Neutrophil (primary cell): ENCODE data around the gene HLA-DOB.

Experiments used
- H3K27ac ChIP-seq: fragments of 200-600 bp; sonication (generic); 2 replicates; pipeline ENCODE4 v1.5.1; 2016; ENCODE audit warnings: mild to moderate bottlenecking, moderate library complexity
- H3K27me3 ChIP-seq: fragments of 200-600 bp; sonication (generic); 2 replicates; pipeline ENCODE4 v1.6.0; 2016; ENCODE audit warnings: mild to moderate bottlenecking
- H3K36me3 ChIP-seq: fragments of 200-600 bp; sonication (generic); 2 replicates; pipeline ENCODE4 v1.5.1; 2017
- H3K4me1 ChIP-seq, 2 experiments: fragments of 200-600 bp in 1 of 2; sonication (generic) in 1 of 2; 1 replicate in 1 of 2; 2 replicates in 1 of 2; pipeline versions ENCODE4 v1.5.1 to v1.6.1; 2013 to 2016; ENCODE audit warnings: low read depth in 1 of 2, low read length in 1 of 2, mild to moderate bottlenecking in 1 of 2, moderate library complexity in 1 of 2; ENCODE audit not compliant: control insufficient read depth in 1 of 2, insufficient read depth in 1 of 2
- H3K4me3 ChIP-seq, 2 experiments: fragments of 200-600 bp in 1 of 2; sonication (generic) in 1 of 2; 1 replicate in 1 of 2; 2 replicates in 1 of 2; pipeline ENCODE4 v1.5.1; 2013 to 2016; ENCODE audit warnings: low read depth in 1 of 2, low read length in 1 of 2, mild to moderate bottlenecking in 1 of 2, moderate library complexity in 1 of 2
- H3K9me3 ChIP-seq: fragments of 200-600 bp; sonication (generic); 2 replicates; pipeline ENCODE4 v1.5.1; 2016
- CTCF ChIP-seq: fragments of 200-600 bp; sonication (generic); IDR thresholded peaks from 2 replicates; pipeline ENCODE4 v1.5.1; 2016; ENCODE audit warnings: antibody characterized with exemption

Gene HLA-DOB

GRCh38 chr6:32857156-32857891 lies 40.5 kb upstream of the HLA-DOB start:
- H3K27ac ChIP-seq: peak overlapping the region; percentile 68
- no peaks in the 10 kb centered on the region for H3K27me3 ChIP-seq
- H3K9me3 ChIP-seq: no peaks in the 10 kb centered on the region
- no peak for TF ChIP-seq CTCF
- H3K36me3 ChIP-seq: peaks cover 68% of the 10 kb centered on the region
- H3K4me3 ChIP-seq: no peak overlapping the region
- peaks cover 31 to 35% of the 10 kb centered on the region in 2 experiments for H3K4me1 ChIP-seq

GRCh38 chr6:32855467-32856174 lies 38.8 kb upstream of the HLA-DOB start:
- TF ChIP-seq CTCF: no peak
- Histone ChIP-seq H3K4me3 (peak overlapping the region; percentile 85 to 91), H3K9me3 (no peaks in the 10 kb centered on the region), H3K27ac (peak overlapping the region; percentile 96), H3K27me3 (no peaks in the 10 kb centered on the region), H3K4me1 (peaks cover 48 to 52% of the 10 kb centered on the region in 2 experiments), H3K36me3 (peaks cover 68% of the 10 kb centered on the region)

- no peaks in the 10 kb centered on the region for H3K27me3 ChIP-seq
- peaks cover 68% of the 10 kb centered on the region for H3K36me3 ChIP-seq
- peak overlapping the region; percentile 96 for H3K27ac ChIP-seq
- H3K9me3 ChIP-seq: no peaks in the 10 kb centered on the region
- peaks cover 55 to 62% of the 10 kb centered on the region in 2 experiments for H3K4me1 ChIP-seq
- no peak for TF ChIP-seq CTCF
- peak overlapping the region; percentile 85 to 91 for H3K4me3 ChIP-seq
These were observed 37.8 kb upstream of the HLA-DOB start for GRCh38 chr6:32854376-32855178.

GRCh38 chr6:32853541-32854375 lies 37.0 kb upstream of the HLA-DOB start, which contains the start of the genes PSMB9 and TAP1:
PSMB9 (plus strand) TSS chr6:32854192; CDS start chr6:32854230, 38 bp downstream.
TAP1 (minus strand) TSS chr6:32853704; CDS start chr6:32853636, 68 bp downstream.
- TF ChIP-seq CTCF: peak; percentile 90
- Histone ChIP-seq H3K4me3 (peak within 1 kb of the TSS; percentile 85 to 91), H3K36me3 (peaks cover 68% of the 10 kb centered on the region), H3K27me3 (no peaks in the 10 kb centered on the region), H3K27ac (peak within 1 kb of the TSS; percentile 96), H3K4me1 (peaks cover 55 to 67% of the 10 kb centered on the region in 2 experiments), H3K9me3 (no peaks in the 10 kb centered on the region)
